ENCODE results near the gene UBAP1L.

DNA sequence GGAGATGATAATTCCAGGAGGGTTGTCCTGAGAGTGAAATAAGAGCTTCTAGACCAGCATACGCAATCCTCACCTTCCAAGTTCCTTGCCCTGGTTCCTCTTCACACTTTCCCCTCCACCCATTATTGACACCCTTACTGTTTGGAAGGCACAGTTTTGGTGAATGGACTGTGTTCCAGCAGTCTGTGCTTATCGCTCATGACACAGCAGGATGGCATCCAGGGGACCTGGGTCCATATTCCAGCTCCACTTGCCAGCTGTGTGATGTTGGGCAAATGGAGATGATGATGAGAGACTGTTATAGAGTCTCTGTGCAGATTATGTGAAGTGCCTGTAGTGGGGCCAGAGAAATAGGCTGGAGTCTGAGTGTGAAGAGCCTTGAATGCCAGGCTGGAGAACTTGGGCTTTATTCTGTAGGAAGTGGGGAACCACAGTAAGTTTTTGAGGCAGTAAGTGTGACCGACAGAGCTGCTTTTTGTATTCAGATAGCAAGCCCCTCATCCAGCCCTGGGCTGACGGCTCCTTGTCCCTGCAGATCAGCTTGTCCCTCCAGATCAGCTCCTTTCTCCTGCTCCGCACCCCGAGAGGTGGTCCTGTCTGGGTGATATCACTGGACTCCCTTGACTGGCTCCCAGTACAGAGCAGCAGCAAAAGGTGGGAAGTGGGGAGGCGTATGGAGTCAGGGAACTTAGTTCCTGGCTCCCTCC lies 30.3 kb downstream of the UBAP1L start:
- TF ChIP-seq CEBPB (IDR thresholded peaks at IDR 0.05): no peak
- TF ChIP-seq YY1 (IDR thresholded peaks at IDR 0.05; ENCODE audit: low read depth): no peak
